NCI-H524 treated with DMSO at 0.1 percent for 48 hours (cell line): ENCODE results near the gene DNAJC8.

Experiments used
- DNase-seq: peaks from one replicate; lab custom pipeline; 2025; lab: John Stamatoyannopoulos, UW

DNAJC8 gene, protein sequence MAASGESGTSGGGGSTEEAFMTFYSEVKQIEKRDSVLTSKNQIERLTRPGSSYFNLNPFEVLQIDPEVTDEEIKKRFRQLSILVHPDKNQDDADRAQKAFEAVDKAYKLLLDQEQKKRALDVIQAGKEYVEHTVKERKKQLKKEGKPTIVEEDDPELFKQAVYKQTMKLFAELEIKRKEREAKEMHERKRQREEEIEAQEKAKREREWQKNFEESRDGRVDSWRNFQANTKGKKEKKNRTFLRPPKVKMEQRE

GRCh38 chr1:28232558-28233263, at the start of gene DNAJC8:
DNAJC8 (minus strand) TSS chr1:28233029; CDS start chr1:28232998, 31 bp downstream.
- DNase-seq, result peak; percentile 34

DNA sequence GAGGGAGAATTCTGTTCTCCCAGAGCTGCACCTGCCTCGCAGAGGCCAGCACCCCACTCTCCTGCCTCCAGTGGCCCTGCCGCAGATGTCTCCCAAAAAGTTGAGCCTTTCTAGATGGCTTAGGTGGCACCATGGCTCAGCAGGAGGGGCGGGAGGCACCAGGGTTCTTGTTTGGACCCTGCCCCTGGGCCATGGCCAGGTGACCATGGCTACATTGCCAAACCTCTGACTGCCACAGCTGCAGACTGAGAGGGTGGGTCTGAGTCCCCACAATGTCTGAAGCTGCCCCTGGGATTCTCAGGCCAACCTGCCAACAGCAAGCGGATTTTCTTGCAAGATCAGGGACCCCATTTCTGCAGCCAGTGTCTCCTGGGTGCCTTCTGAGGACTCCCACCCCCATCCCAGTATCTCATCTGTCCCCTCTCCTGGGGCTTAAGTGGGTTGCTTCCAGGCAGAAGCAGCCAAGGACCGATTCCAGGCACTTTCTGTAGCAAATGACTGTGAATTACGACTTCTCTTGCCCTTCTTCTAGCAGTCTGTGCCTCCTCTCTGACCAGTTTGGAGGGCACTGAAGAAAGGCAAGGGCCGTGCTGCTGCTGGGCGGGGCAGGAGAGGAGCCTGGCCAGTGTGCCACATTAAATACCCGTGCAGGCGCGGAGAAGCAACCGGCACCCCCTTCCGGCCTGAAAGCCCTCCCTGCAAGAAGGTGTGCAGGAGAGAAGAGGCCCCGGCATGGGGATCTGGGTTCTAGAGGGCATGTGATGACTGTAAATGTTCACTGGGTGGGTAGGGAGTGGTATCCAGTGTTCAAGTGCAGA, 49.0 kb upstream of the DNAJC8 start:
- no peak for DNase-seq

DNA sequence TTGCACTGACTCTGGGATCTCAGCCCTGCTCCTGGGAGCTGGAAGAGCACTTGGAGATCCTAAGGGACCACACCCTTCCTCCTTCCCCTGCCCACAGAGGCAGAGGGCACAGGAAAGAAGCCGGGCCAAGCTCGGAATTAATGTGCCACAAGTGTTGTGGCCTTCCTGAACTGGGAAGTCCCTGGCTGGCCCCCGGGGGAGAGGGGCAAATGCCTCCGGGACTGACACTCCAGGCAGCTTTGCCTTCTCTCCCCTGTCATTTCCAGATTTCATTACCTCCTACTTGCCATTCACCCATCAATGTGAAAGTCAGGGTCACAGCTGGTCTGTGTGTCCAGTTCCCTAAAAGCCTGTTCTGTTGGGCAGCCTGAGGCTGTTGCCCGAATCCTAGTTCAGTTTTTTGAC, 48.1 kb upstream of the DNAJC8 start:
- no peak for DNase-seq

DNA sequence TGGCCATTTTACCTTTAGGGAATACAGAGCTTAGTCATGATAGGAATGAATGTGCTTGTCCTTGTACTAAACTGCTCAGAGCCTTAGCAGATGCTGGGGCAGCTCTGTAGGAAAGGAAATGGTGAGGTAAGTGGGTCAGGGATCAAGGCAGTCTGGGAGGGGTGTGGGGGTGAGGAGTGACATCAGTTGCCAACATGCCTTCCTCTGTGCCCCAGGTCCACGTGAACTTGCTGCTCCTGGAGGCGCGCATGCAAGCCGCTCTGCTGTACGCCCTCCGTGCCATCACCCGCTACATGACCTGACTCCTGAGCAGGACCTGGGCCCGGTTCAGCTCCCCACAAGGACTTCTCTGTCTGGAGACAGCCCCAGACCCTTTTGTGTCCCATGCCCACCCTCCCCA, 47.7 kb upstream of the DNAJC8 start:
- DNase-seq, result no peak

DNA sequence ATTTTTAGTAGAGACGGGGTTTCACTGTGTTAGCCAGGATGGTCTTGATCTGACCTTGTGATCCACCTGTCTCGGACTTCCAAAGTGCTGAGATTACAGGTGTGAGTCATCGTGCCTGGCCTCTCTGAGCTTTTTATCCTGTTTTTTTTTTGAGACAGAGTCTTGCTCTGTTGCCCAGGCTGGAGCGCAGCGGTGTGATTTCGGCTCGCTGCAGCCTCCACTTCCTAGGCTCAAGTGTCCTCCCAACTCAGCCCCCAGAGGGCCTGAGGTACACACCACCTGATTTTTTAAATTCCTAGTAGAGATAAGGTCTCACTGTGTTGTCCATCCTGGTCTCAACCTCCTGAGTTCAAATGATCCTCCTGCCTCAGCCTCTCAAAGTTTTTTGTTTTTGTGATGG, 46.9 kb upstream of the DNAJC8 start:
- no peak for DNase-seq

- DNase-seq, result no peak
Measured at GRCh38 chr1:28278763-28279162, 45.9 kb upstream of the DNAJC8 start.

DNA sequence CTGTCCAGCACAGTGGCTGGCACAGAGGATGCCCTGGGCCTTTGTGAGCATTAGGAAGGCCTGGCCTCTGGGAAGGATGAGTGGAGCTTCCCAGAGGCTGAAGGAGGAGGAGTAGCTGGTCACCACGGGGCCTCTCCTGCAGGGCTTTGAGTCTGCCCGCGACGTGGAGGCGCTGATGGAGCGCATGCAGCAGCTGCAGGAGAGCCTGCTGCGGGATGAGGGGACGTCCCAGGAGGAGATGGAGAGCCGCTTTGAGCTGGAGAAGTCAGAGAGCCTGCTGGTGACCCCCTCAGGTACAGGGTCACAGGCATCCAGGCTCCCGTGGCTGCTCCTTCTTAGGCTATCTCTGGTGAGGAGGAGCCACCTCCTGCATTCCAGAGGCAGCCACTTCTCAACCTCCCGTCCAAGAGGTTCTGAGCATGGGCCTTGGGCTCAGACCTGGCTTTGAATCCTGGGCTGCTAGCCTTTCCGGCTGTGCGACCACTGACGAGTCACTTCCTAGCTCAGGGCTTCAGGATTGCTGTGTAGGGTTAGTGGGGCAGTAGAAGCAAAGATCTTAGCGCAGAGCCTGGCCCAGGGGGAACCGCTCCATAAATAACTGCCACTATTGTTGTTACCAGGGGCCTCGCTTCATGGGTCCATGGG, 40.5 kb upstream of the DNAJC8 start:
- no peak for DNase-seq

DNA sequence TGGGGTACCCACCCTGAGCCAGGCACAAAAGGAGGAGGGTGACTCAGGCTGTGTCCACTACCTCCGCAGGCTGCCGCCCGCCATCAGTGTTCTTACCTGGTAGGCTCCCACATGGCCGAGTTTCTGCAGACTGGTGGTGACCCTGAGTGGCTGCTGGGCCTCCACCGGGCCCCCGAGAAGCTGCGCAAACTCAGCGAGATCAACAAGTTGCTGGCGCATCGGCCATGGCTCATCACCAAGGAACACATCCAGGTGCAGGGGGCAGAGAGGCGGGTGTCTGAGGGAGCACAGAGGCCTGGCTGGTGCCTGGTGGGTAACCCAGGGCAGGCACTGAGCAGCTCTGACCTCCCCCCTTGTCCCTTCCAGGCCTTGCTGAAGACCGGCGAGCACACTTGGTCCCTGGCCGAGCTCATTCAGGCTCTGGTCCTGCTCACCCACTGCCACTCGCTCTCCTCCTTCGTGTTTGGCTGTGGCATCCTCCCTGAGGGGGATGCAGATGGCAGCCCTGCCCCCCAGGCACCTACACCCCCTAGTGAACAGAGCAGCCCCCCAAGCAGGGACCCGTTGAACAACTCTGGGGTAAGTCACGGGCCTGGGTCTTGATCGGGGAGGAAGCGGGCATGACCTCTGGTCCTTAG, 39.5 kb upstream of the DNAJC8 start:
- no peak for DNase-seq

DNA sequence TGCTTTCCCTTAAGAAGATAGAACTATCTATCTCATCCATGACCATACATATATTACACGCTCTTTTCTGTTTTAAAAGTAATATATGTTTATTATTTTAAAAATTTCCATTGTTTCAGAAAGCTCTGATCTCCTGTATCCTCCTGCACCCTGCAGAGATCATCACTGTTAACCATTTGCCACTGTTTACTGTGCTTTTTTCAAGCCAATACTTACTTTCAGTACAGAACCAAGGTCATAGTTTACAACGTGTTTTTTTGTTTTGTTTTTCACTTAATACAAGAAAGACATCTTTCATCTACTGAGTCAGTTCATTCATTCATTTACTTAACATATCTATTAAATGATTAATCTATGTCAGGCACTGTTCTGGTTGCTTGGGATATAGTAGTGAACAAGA, 36.7 kb upstream of the DNAJC8 start:
- no peak for DNase-seq

GRCh38 chr1:28267633-28268032, 34.8 kb upstream of the DNAJC8 start:
- no peak for DNase-seq

DNA sequence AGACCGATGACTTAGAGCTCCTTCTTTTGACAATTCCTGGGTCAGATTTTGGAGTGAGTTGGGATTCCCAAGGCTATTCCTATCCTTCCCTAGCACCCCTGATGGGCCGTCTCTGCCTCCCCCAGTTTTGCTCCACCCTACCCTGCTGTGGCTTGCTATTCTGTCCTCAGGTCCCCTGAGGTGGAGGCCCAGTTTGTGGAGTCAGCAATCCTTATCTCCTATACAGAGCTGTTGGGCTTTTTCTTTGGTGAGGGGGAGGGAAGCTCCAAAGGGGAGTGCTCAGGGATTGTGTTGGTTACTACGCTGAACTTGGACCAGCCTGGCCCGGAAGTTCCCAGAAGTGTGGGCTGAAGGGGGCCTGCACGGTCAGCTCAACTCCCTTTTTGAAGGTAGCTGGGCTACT, 34.1 kb upstream of the DNAJC8 start:
- DNase-seq, result no peak

DNA sequence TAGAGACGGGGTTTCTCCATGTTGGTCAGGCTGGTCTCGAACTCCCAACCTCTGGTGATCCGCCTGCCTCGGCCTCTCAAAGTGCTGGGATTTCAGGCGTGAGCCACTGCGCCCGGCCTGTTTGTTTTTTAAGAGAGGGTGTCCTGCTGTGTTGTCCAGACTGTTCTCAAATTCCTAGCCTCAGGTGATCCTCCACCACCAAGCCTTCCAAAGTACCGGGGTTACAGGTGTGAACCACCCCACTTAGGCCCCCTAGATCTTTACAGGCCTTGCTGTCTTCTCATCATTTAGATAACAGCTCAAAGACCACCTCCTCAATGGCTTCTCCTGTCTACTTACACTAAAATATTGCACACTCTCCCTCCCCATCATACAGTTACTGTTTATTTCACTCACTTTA, 32.7 kb upstream of the DNAJC8 start:
- no peak for DNase-seq

DNA sequence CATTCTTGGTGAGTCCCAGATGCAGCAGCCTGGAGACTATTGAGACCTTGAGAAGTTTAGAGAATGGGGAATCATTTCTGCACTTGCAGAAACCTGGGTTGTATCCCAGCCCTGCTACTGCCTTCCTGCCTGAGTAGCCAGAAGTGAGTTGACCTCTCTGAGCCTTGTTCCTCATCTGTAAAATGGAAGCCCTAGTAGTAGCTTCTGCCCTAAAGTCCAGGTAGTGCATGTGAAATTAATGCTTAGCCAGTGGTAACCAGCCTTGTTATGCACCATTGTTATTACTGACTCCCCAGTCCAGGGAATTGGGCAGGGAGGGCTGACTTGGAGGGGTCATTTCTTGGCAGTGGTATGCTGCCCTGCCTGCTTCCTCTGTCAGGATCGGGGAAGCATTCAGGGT, 32.1 kb upstream of the DNAJC8 start:
- DNase-seq, result no peak

- DNase-seq, result no peak
Measured at GRCh38 chr1:28260803-28261174, 28.0 kb upstream of the DNAJC8 start.

- DNase-seq, result no peak
Measured at GRCh38 chr1:28259934-28260802, 27.3 kb upstream of the DNAJC8 start.

DNA sequence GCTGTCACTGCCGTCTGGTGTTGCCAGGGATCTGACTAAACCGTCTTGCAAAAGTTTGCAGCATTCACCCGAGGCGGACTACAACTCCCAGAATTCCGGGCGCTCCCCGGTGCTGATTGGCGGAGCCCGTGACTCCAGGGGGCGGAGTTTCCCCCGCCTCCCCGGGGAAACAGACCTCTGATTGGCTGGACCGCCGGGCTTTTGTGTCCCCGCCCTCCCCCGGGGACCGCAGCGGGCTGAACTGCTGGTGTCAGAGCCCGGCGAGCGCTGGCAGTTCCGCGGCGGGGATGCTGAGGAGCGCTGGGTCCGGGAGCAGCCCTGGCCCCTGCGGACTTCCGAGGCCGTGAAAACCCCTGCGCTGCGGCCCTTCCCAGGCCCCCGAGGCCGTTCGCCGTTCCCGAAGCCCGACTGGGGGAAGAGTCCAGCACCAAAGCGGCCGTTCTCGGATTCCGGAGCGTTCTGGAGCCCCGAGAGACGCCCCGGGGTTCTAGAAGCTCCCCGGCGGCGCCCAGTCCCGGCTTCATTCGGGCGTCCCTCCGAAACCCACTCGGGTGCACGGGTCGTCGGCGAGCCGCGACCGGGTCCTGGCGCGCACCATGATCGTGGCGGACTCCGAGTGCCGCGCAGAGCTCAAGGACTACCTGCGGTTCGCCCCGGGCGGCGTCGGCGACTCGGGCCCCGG, 26.6 kb upstream of the DNAJC8 start, which contains the start of gene SESN2:
Gene SESN2 (plus strand): TSS at position 267 of the 682 bp plus-strand sequence. CDS start 330 bp downstream, at position 597.
- peak; percentile 67 for DNase-seq

DNA sequence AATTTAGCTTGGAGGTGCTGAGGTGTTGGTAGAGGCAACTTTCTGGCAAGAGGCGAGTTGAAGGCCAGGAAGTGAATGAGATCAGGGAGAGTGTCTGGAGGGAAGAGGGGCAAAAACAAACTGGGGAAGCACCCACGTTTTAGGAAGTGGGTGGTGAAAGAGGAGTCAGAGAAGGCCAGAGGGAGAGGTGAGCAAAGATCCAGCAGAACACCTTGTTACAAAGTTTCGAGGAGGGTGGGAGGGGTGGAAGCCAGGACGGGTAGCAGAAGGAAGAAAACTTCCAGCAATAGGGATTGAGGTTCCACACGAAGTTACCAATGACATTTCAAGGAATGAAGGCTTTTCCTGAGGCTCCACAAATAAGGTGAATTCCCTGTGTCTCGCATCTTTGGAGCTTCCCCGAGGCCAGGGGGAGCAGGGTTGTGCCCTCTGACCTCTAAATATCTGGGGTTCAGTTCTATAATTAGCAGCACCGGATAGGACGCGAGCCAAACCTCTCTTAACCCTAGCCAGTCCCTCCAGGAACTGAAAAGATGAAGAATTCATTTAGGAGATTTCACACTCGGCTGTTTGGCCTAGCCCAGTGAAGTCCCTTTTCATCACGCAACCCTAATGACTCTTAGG, 25.9 kb upstream of the DNAJC8 start:
- DNase-seq, result no peak

DNA sequence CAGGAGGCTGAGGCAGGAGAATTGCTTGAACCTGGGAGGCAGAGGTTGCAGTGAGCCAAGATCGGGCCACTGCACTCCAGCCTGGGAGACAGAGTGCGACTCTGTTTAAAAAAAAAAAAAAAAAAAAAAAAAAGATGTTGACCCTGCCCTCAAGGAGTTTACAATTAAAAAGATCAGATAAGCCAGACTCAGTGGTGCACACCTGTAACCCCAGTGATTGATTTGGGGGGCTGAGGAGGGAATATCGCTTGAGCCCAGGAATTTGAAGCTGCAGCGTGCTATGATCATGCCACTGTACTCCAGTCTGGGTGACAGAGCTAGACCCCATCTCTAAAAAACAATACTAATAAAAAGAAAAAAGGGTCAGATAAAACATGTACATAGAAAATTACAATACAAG, 24.9 kb upstream of the DNAJC8 start:
- no peak for DNase-seq

- DNase-seq, result no peak
Measured at GRCh38 chr1:28256197-28256827, 23.5 kb upstream of the DNAJC8 start.
